SJSA1 (cell line): Measurements from ENCODE around the gene NWD2. TPM values are rescaled to one million over a fixed set of nuclear protein-coding genes. Genes with fewer than 3 reads are reported as not detected.
A peak's percentile ranks its signal among the peaks of the same experiment; 100 is the strongest.

Experiments
- DNase-seq, 2 experiments: peaks; one replicate each; pipeline ENCODE4 v3.0.0-alpha.2; 2015 to 2020; ENCODE audit warnings: low spot score in 2 of 2, low read depth in 1 of 2
- H3K27ac ChIP-seq: fragments of 250-450 bp; sonication (Bioruptor Pico); 2 replicates; pipeline ENCODE4 v1.5.1; 2020; ENCODE audit warnings: mild to moderate bottlenecking, moderate library complexity
- H3K27me3 ChIP-seq: fragments of 250-450 bp; sonication (Bioruptor Pico); replicated peaks from 2 replicates; pipeline ENCODE4 v1.5.1; 2020; ENCODE audit warnings: mild to moderate bottlenecking, moderate library complexity
- H3K36me3 ChIP-seq: fragments of 250-450 bp; sonication (Bioruptor Pico); 2 replicates; pipeline ENCODE4 v1.5.1; 2020; ENCODE audit warnings: mild to moderate bottlenecking
- H3K4me1 ChIP-seq: fragments of 250-450 bp; sonication (Bioruptor Pico); replicated peaks from 2 replicates; pipeline ENCODE4 v1.6.1; 2021; ENCODE audit warnings: mild to moderate bottlenecking
- H3K4me3 ChIP-seq: fragments of 250-450 bp; sonication (Bioruptor Pico); 2 replicates; pipeline ENCODE4 v1.5.1; 2020; ENCODE audit warnings: mild to moderate bottlenecking
- H3K9me3 ChIP-seq: fragments of 250-450 bp; sonication (Bioruptor Pico); replicated peaks from 2 replicates; pipeline ENCODE4 v1.5.1; 2020; ENCODE audit warnings: mild to moderate bottlenecking
- total RNA-seq: library from RNA; depleted of rRNA; stranded (reverse); fragments of >200 nt; shearing (Covaris generic); gene quantifications from 2 replicates; pipeline ENCODE4 v1.2.3, GENCODE V29; 2014

NWD2 gene
- total RNA-seq, 1 experiment from 2014 or later: not detected

DNA sequence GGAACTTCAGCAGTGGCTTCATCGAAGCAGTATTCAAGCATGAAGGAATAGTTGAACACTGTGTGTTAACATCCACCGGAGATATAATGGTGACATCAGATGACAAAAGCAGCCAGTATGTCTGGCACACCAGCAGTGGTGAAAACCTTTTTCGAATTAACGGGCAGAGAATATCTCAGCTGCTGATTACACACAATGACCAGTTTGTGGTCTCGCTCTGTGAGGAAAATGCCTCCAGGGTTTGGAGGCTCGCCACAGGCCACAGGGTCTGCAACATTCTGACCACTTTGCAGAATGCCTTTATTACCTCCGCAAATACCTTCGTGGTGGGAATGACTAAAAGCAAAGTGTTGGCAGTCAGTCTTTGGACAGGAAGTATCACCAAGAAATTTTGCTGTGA lies 201.5 kb downstream of the NWD2 start:
- Histone ChIP-seq H3K36me3 (no peaks in the 10 kb centered on the region), H3K27ac (no peak overlapping the region), H3K27me3 (no peaks in the 10 kb centered on the region; the same call in 1 of the 2 replicates), H3K9me3 (no peaks in the 10 kb centered on the region), H3K4me1 (no peaks in the 10 kb centered on the region), H3K4me3 (no peak overlapping the region)
- DNase-seq: no peak

DNA sequence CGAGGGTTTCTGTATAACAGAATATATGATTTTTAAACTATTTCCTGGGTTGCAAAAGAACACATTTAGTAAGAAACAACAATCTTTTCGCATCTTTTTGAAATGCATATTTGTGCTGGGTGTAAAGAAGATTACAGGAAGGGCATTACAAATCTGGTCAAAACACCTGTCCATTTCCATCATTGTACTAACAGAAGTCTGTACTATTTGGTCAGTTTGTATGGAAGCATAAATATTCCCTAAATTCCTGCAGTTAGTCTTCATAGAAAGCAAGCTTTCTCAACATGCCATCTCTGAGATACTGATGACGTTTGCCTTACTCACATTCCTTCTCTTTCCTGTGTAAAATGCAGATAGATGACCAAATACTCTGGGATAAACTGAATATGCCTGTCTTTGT lies 203.3 kb downstream of the NWD2 start:
- Histone ChIP-seq H3K27me3 (peaks cover 4% of the 10 kb centered on the region), H3K36me3 (no peaks in the 10 kb centered on the region), H3K27ac (no peak overlapping the region), H3K4me1 (no peaks in the 10 kb centered on the region), H3K9me3 (no peaks in the 10 kb centered on the region), H3K4me3 (no peak overlapping the region)
- DNase-seq: no peak

DNA sequence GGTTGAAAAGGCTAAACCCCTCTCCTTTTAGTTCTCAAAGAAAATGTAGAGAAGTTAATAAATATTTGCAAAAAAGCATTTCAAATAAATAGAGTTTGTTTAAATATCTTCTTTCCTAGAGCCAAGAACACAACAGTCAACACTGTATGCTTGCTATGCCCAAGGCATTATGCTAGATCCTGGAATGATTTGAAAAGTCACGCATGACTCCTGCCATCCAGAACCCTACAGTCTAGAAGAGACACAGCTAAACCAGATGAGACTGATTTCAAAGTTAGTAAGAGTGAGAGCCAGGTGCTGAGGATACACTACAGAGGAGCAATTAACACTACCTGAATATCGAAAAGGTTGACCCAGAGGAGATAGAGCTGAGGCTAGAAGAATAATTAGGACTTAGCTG lies 205.8 kb downstream of the NWD2 start:
- no peak for DNase-seq
- Histone ChIP-seq H3K27ac (no peak overlapping the region), H3K4me3 (no peak overlapping the region), H3K9me3 (no peaks in the 10 kb centered on the region), H3K36me3 (no peaks in the 10 kb centered on the region), H3K27me3 (peaks cover 15% of the 10 kb centered on the region), H3K4me1 (0 out of 2 replicates have a peak, but pooled peaks cover 3% of the 10 kb centered on the region)

DNA sequence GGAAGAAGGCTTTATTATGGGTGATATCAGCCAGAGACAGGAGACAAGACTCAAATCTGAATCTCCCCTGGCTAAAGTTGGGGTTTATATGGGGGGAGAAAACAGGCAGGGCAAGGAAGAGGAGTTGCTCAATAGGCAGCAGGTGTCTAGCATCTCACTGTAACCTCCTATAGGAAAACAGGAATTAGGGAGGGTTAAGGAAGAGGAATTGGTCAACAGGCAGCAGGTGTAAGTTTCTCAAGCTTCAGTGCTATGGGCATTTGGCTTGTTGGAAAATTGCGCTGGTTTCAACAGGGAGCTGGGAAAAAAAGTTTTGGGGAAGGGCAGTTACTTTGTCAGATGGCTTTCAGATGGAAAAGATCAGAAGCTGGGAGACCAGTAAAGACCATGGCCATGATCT lies 206.4 kb downstream of the NWD2 start:
- H3K4me3 ChIP-seq: no peak overlapping the region
- no peak for DNase-seq
- peaks cover 15% of the 10 kb centered on the region for H3K27me3 ChIP-seq
- no peaks in the 10 kb centered on the region for H3K36me3 ChIP-seq
- no peak overlapping the region for H3K27ac ChIP-seq
- H3K9me3 ChIP-seq: no peaks in the 10 kb centered on the region
- 0 out of 2 replicates have a peak, but pooled peaks cover 3% of the 10 kb centered on the region for H3K4me1 ChIP-seq

DNA sequence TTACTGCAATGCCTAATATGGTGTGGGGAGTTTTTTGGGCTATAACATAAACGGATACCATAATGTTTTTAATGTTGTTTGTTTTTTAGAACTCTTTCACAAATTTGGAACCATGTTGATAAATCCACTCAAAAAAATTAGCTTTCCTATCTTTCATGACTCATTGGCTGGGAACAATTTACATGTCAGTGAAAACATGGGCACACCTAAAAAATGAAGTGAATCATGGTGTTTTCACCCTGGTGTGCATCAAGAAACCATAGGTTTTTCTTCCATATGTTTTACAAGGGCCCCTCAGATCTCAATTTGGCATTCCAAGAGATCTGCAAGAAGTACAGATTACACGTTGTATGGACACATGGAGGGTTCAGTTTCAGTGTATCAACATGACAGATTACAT lies 207.1 kb downstream of the NWD2 start:
- H3K36me3 ChIP-seq: no peaks in the 10 kb centered on the region
- no peak overlapping the region for H3K4me3 ChIP-seq
- H3K9me3 ChIP-seq: no peaks in the 10 kb centered on the region
- 0 out of 2 replicates have a peak, but pooled peaks cover 3% of the 10 kb centered on the region for H3K4me1 ChIP-seq
- no peak overlapping the region for H3K27ac ChIP-seq
- H3K27me3 ChIP-seq: peaks cover 15% of the 10 kb centered on the region
- no peak for DNase-seq

DNA sequence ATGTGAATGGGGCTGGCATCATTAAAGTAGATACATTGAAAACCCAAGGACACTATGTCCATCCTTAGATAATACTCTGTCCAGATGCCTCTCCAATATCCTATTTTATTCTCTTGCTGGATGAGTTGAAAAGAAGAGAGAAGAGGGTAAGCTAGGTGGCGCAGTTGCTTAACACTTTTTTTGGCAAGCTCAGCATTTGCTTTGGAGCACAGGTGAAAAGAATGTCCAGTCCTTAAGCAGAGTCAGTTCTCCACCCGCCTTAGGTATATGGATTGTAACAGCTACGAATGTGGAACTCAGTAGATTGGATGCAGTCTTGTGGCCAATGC lies 208.4 kb downstream of the NWD2 start:
- Histone ChIP-seq H3K4me3 (no peak overlapping the region), H3K36me3 (no peaks in the 10 kb centered on the region), H3K9me3 (no peaks in the 10 kb centered on the region), H3K27ac (no peak overlapping the region), H3K4me1 (0 out of 2 replicates have a peak, but pooled peaks cover 3% of the 10 kb centered on the region), H3K27me3 (peaks cover 15% of the 10 kb centered on the region)
- DNase-seq: peak in 1 of 2 experiments; percentile 4

DNA sequence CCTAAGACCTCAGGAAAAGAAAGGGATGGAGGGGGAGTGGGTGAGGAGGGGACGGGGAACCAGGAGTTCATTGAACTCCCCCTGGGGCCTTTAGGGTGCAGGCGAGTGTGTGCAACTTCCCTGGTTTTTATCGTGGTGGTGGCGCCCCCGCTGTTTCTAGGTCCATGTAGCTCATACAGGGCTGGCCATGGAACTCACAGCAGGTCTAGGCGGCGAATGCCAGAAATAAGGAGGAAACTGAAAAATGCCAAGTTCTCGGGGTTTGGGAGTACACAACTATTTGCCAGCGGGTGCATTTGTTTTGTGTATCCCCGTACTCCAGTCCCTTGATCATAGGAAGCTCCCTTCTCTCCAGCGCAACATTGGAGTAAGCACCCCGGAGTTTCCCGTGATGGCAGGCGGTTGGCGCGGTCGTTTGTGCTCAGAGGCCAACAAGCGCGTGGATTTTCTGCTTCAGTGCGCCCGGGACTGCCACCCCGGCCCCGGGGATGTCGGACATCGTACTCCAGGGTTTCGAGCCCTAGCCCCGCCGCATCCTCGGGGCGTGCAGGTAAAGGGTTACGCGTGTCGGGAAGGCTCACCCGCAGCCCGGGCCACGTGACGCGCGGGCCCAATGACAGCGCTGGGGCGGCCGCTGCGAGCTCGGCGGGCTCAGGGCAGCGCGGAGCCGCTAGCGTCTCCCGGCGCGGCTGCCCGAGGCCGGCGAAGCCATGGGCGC lies 208.9 kb downstream of the NWD2 start:
- H3K9me3 ChIP-seq: no peaks in the 10 kb centered on the region
- peaks cover 15% of the 10 kb centered on the region for H3K27me3 ChIP-seq
- H3K4me1 ChIP-seq: 0 out of 2 replicates have a peak, but pooled peaks cover 3% of the 10 kb centered on the region
- H3K4me3 ChIP-seq: no peak overlapping the region
- no peak overlapping the region for H3K27ac ChIP-seq
- no peak for DNase-seq
- H3K36me3 ChIP-seq: no peaks in the 10 kb centered on the region

DNA sequence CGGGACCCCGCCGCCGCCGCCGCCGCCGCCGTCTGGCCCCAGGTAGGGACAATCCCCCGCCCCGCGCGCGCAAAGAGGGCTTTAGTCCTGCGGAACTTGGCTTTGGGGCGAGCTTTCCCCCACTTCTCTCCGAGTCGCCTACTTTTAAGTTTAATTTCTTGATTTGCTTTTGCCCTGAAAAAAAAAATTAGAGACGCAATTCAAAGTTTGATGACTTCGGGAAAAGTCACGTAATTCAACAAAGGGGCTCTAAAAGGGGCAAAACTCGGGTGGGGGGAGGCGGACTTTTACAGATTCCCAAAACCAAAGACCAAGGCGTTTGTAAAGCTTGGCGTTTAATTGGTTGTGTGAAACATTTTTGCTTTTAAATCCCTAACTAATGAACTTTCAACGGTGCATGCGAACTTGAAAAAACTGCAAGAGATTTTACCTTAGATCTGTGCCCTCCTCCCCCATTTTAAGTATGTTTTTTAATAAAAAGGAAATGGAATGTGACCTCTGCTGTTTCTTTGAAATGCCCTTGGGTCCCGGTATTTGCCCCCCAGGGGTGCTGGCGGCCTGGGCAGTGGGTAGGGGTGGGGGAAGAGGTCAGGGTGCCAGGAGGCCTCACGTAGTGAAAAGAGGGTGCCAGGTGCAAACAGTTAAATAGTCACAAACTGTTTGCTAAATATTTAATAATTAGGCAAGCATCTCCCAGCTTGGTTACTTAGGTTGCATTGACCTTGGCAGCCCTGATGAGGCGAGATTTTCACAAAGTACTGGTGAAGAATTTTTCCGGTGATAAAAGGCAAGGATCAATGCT lies 209.7 kb downstream of the NWD2 start:
- H3K4me1 ChIP-seq: 0 out of 2 replicates have a peak, but pooled peaks cover 3% of the 10 kb centered on the region
- H3K9me3 ChIP-seq: no peaks in the 10 kb centered on the region
- no peak for DNase-seq
- H3K27me3 ChIP-seq: peaks cover 15% of the 10 kb centered on the region
- no peak overlapping the region for H3K4me3 ChIP-seq
- H3K36me3 ChIP-seq: no peaks in the 10 kb centered on the region
- H3K27ac ChIP-seq: no peak overlapping the region

DNA sequence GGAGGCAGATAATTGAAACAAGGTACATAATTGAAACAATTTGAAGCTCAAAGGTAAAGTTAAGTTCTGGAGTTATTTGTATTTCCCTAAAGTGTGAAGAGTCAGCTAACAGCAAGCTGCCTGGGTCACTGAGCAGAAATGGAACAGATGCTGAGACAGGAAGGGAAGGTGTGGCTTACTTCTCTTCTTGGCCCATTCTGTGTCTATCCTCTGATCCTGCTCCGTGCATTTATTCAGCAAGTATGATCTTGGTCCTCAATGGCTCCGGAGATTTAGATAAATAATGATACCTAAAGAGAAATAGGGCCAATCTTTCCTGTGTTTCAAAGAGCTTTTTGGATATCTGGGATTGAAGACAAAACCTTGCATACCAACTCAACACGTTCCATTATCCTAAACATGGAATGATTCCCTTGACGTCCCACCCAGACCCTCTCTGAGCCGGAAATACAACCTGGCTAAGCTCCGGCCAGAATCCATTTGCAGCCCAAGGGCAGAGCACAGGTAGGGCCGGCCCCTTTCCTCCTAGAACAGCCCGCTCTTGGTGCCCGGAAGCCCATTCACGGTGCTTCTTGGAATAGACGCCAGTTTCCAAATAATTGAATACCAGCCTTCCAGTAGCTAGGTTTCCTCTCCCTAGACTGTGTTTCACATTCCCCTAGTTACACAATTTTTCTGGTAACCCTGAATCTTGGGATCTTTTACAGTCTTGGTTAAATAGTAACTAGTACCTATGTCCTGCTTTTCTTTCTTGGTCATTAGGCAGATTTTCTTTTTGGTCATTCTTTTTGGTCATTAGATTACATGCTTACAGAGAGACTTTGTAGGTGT lies 211.0 kb downstream of the NWD2 start:
- DNase-seq: no peak
- Histone ChIP-seq H3K4me3 (no peak overlapping the region), H3K4me1 (0 out of 2 replicates have a peak, but pooled peaks cover 3% of the 10 kb centered on the region), H3K36me3 (no peaks in the 10 kb centered on the region), H3K27me3 (peaks cover 15% of the 10 kb centered on the region), H3K9me3 (no peaks in the 10 kb centered on the region), H3K27ac (no peak overlapping the region)

DNA sequence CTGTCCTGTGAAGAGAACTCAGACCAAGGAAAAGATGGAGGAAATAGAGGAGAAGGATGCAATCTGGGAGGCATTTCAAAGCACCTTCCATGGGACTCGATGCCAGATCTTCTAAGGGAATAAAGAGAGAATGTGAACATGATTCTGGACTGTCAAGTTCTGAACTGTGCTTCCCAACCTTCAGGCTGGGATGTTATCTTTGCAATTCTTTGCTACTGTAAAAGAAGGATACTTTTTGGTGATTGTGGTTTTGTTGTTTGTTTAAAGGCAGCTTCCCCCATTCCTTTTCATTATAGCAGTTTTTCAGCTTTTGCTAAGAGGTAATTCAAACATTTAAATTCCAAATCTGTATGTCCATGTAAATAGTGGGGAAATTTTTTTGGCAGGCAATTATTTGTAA lies 217.3 kb downstream of the NWD2 start:
- Histone ChIP-seq H3K9me3 (no peaks in the 10 kb centered on the region), H3K36me3 (no peaks in the 10 kb centered on the region), H3K27ac (no peak overlapping the region), H3K27me3 (no peaks in the 10 kb centered on the region), H3K4me3 (no peak overlapping the region), H3K4me1 (no peaks in the 10 kb centered on the region)
- no peak for DNase-seq

DNA sequence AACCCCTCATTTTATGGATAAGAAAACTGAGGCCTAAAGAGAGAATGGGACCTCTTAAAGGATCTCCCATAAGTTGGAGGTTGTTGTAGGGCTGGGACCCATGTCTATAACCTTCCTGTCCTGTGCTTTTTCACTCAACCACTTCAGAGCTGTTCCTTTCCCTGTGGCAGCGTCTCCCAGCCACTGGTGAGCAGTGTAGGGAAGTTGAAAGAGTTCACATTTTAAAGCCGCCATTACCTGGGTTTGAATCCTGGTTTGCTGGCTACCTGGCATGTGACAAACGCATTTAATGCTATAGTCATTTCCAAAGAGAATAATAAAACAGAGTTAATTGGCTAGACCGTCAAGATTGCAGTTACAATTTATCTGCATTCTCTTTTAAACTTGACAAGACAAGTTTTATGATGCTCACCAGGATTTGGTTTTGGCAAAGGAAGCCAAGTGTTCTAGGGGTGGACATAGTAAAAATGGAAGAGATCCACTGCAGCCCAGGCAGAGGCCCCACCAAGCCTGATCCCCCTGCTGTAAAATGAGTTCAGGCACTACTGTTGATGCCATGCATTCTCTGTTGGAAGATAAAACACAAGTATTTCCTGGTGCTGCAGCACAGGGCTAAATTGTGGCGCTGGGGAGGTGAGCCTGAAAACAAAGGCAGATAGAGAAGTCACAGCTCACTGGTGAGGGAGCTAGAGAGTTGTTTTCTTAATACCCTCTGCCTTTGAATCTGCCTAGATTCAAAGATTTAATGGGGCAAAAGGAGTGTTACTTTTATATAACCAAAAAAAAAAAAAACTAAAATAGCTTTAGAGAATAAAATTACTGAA lies 218.7 kb downstream of the NWD2 start:
- Histone ChIP-seq H3K9me3 (no peaks in the 10 kb centered on the region), H3K4me1 (no peaks in the 10 kb centered on the region), H3K27me3 (no peaks in the 10 kb centered on the region), H3K4me3 (no peak overlapping the region), H3K27ac (no peak overlapping the region), H3K36me3 (no peaks in the 10 kb centered on the region)
- no peak for DNase-seq

DNA sequence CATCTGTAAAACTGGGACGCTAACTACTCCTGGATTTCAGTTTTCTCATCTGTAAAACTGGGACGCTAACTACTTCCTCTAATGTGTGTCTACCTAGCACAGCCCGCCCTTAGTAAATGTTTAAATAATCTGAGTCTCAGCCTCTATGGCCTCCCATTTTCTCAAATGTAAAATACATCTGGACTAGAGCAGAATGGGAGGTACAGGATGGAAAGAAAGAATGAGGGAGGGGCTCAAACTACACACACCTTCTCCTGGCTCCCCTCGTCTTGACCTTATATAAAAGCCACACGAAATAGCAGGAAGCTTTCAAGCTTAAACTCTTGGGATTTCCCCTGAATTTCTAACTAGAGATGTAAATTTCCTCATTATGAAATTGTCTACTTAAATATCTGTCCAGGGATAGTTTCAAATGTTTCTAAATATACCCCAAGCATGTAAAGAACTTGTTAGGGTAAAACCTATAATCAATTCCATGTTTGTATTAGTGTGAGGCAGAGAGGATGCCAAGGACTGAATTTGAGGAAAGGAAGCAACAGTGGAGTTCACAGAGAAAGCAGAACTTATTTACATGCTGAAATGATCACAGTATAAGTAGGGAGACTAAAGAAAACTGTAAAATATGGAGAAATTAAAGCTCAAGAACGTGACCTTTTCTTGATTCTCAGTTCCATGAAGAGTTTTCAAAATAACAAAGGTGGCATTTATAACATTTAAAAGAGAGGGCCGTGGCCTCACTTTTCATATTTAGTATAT lies 220.0 kb downstream of the NWD2 start:
- Histone ChIP-seq H3K4me1 (no peaks in the 10 kb centered on the region), H3K36me3 (no peaks in the 10 kb centered on the region), H3K27me3 (no peaks in the 10 kb centered on the region), H3K9me3 (no peaks in the 10 kb centered on the region), H3K27ac (no peak overlapping the region), H3K4me3 (no peak overlapping the region)
- no peak for DNase-seq
